BE2C (cell line): ENCODE results near the gene TMPRSS9.

Experiments
- DNase-seq: peaks from one replicate; pipeline ENCODE4 v3.0.0-alpha.2; 2020
- H3K27me3 ChIP-seq: fragments of 250-450 bp; sonication (Bioruptor Pico); 2 replicates; pipeline ENCODE4 v1.5.1; 2020; ENCODE audit warnings: mild to moderate bottlenecking
- H3K36me3 ChIP-seq: fragments of 250-450 bp; sonication (Bioruptor Pico); 2 replicates; pipeline ENCODE4 v1.5.1; 2020; ENCODE audit warnings: mild to moderate bottlenecking
- H3K4me1 ChIP-seq: fragments of 250-450 bp; sonication (Bioruptor Pico); 2 replicates; pipeline ENCODE4 v1.5.1; 2020
- H3K4me3 ChIP-seq: 2 replicates; pipeline ENCODE4 v1.5.1; 2011; ENCODE audit warnings: low read depth, low read length
- H3K9me3 ChIP-seq: fragments of 250-450 bp; sonication (Bioruptor Pico); 2 replicates; pipeline ENCODE4 v1.5.1; 2020
- TF ChIP-seq, protein P1 (sequence below): IDR thresholded peaks from 2 replicates; pipeline ENCODE4 v1.5.1; 2012; ENCODE audit warnings: mild to moderate bottlenecking, low read depth, low read length

The TMPRSS9 gene

DNA sequence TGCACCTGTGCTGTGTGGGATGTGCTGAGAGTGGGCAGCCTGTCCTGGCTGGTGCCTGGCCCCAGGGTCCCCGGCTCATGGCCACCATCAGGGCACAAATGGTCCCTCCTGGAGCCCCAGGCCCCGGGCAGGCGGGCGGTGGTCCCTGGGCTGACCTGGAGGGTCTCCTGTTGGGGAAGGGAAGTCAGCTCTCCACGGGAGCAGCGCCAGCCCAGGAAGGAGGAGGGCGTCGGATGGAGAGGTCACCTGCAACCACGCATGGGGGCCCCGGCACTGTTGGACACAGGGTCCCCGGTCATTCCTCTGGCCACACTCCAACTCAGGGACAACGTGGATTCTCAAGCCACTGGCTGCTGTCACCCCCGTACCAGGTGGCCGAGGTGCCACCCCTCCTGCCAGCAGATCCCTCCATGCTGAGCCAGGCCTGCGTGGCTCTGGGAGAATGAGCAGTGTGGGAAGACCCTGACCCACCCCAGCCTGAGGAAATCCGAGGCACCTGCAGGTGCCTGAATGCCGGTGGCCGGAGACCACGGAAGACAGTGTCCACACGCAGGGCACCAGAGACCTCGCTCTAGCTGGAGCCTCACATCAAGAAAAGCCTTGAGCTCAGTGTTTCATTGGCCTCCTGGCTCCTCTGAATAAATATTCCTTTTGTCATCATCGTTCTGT, 83.2 kb downstream of the TMPRSS9 start:
- no peaks in the 10 kb centered on the region for H3K4me1 ChIP-seq
- H3K4me3 ChIP-seq = no peak overlapping the region
- DNase-seq = no peak
- no peaks in the 10 kb centered on the region for H3K27me3 ChIP-seq
- H3K9me3 ChIP-seq = no peaks in the 10 kb centered on the region
- peaks cover 67% of the 10 kb centered on the region for H3K36me3 ChIP-seq
- TF ChIP-seq, protein P1, sequence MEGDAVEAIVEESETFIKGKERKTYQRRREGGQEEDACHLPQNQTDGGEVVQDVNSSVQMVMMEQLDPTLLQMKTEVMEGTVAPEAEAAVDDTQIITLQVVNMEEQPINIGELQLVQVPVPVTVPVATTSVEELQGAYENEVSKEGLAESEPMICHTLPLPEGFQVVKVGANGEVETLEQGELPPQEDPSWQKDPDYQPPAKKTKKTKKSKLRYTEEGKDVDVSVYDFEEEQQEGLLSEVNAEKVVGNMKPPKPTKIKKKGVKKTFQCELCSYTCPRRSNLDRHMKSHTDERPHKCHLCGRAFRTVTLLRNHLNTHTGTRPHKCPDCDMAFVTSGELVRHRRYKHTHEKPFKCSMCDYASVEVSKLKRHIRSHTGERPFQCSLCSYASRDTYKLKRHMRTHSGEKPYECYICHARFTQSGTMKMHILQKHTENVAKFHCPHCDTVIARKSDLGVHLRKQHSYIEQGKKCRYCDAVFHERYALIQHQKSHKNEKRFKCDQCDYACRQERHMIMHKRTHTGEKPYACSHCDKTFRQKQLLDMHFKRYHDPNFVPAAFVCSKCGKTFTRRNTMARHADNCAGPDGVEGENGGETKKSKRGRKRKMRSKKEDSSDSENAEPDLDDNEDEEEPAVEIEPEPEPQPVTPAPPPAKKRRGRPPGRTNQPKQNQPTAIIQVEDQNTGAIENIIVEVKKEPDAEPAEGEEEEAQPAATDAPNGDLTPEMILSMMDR = no peak

DNA sequence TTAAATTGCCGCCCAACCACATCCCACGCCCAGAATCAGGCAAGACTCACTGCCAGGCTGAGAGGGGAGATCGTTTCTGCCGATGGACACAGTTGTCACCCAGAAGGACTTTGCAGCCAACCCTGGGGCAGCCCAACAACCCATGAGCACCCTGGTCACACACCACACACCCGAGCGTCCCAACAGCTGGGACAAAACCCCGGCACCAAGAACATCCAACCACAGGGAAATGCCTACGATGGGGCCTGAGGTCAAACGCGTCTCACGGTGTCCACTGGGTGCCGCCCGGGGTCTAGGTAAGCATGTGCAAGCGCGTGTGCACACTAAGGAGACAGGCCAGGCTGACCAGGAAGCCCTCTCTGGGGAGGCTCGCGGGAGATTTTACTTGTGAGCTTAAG, 83.7 kb downstream of the TMPRSS9 start:
- H3K27me3 ChIP-seq = no peaks in the 10 kb centered on the region
- H3K4me3 ChIP-seq = no peak overlapping the region
- DNase-seq = no peak
- H3K9me3 ChIP-seq = no peaks in the 10 kb centered on the region
- H3K36me3 ChIP-seq = peaks cover 64% of the 10 kb centered on the region
- TF ChIP-seq, protein P1 = no peak
- H3K4me1 ChIP-seq = no peaks in the 10 kb centered on the region

DNA sequence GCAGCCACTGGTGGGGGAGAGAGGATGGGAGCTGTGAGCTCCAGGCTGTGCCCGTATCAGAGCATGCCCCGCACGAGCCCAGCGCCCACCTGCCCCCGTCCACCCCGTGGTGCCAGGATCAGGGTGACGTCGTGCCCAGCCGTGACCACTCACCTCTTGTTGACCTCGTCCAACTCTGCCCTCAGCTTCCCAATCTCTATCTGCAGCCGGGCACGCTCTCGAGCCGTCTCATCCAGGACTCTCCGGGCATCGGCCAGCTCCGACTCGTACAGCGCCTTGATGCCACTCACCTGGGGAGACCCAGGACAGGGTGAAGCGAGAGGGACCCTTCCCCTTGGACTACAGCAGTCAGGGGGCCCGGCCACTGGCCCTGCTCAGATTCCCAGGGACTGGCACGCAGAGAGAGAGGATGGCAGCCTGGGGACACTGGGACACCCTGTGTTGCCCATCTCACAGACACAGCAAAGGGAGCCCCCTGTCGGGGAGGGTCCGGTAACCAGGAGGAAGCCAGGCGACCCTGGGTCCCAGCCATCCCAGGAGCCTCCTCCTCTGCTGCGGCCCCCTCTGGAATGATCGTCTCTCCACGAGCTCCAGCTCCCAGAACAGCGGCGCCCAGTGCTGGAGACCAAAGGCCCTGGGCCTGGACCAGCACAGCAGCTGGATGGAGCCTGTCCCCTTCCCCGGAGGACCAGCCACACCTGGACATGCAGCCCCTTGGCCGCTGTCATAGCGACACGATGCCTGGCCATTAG, 84.4 kb downstream of the TMPRSS9 start:
- Histone ChIP-seq H3K4me1 (no peaks in the 10 kb centered on the region), H3K27me3 (no peaks in the 10 kb centered on the region), H3K4me3 (no peak overlapping the region), H3K9me3 (no peaks in the 10 kb centered on the region), H3K36me3 (peaks cover 65% of the 10 kb centered on the region)
- no peak for DNase-seq
- TF ChIP-seq, protein P1 = no peak

DNA sequence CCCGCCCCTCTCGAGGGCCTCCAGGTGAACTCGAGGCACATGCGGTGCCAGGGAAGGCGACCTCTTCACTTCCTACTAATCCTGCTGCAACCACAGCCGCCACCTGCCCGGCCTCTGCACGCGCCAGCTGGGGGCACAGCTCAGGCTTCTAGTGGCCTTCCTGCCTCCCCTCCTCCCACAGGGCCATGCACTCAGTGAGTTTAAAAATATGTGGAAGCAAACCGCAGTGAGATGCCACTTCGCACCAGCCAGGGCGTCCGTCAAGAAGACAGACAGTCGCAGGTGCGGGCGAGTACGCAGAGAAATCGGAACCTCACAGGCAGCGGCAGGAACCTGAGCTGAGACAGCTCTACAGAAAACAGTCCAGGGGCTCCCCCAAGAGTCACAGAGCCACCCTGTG, 86.3 kb downstream of the TMPRSS9 start:
- no peak for DNase-seq
- no peaks in the 10 kb centered on the region for H3K27me3 ChIP-seq
- H3K4me1 ChIP-seq = no peaks in the 10 kb centered on the region
- no peak overlapping the region for H3K4me3 ChIP-seq
- H3K9me3 ChIP-seq = no peaks in the 10 kb centered on the region
- TF ChIP-seq, protein P1 = no peak
- peaks cover 62% of the 10 kb centered on the region for H3K36me3 ChIP-seq

DNA sequence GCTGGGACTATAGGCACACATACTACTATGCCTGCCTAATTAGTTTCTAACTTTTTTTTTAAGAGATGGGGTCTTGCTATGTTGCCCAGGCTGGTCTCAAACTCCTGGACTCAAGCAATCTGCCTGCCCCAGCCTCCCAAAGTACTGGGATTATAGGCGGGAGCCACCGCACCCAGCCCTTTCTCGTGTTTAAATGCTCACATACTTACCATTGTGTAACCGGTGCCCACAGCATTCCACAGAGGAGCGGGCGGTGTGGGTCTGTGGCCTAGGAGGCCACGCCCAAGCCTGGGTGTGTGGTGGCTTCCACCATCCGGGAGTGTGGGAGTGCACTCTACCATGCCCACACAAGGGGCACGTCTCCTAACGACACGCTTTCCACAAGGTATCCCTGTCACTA, 89.0 kb downstream of the TMPRSS9 start:
- Histone ChIP-seq H3K36me3 (peaks cover 41% of the 10 kb centered on the region), H3K9me3 (no peaks in the 10 kb centered on the region), H3K4me3 (no peak overlapping the region), H3K4me1 (no peaks in the 10 kb centered on the region), H3K27me3 (no peaks in the 10 kb centered on the region)
- DNase-seq = no peak
- TF ChIP-seq, protein P1 = no peak

DNA sequence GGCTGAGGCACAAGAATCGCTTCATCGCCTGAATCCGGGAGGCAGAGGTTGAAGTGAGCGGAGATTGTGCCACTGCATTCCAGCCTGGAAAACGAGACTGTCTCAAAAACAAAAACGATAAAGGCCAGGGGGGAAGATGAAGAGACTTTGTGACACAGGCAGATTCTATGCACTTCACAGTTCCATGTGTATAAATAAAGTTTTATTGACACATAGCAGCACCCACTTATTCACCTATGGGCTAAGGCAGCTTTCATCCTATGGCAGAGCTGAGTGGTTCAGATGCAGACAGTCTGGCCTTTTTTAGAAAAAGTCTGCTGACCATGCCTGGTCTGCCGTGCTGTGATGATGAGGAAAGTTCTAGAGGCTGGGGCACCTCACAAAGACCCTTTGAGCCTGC, 91.1 kb downstream of the TMPRSS9 start:
- H3K4me3 ChIP-seq = no peak overlapping the region
- H3K36me3 ChIP-seq = peaks cover 34% of the 10 kb centered on the region
- no peak for DNase-seq
- TF ChIP-seq, protein P1 = no peak
- no peaks in the 10 kb centered on the region for H3K9me3 ChIP-seq
- H3K4me1 ChIP-seq = no peaks in the 10 kb centered on the region
- no peaks in the 10 kb centered on the region for H3K27me3 ChIP-seq
